Karpas-422 (cell line): ENCODE measurements around the gene CERS5. TPM values are rescaled to one million over a fixed set of nuclear protein-coding genes. Genes with fewer than 3 reads are reported as not detected.
"Not testable (repeated sequence)": the region's sequence is repeated elsewhere in the genome, so short reads cannot be mapped to it uniquely, and the experiment has no call there.

ENCODE experiments used
- DNase-seq: peaks from one replicate; pipeline ENCODE4 v3.0.0-alpha.2; 2015
- H2AFZ ChIP-seq: fragments of 200-600 bp; sonication (generic); 2 replicates; pipeline ENCODE4 v1.6.1; 2014; ENCODE audit warnings: antibody characterized with exemption, low read length, mixed read lengths
- H3K27ac ChIP-seq: fragments of 200-600 bp; sonication (generic); 2 replicates; pipeline ENCODE4 v1.5.1; 2014; ENCODE audit warnings: mild to moderate bottlenecking, low read length, moderate library complexity
- H3K27me3 ChIP-seq: fragments of 200-600 bp; sonication (generic); 2 replicates; pipeline ENCODE4 v1.6.1; 2014; ENCODE audit warnings: low read length, mixed read lengths
- H3K36me3 ChIP-seq: fragments of 200-600 bp; sonication (generic); 2 replicates; pipeline ENCODE4 v1.6.1; 2014; ENCODE audit warnings: low read length, mixed read lengths; ENCODE audit not compliant: insufficient read depth
- H3K4me1 ChIP-seq: fragments of 200-600 bp; sonication (generic); 2 replicates; pipeline ENCODE4 v1.6.1; 2014; ENCODE audit warnings: mild to moderate bottlenecking, low read length, mixed read lengths
- H3K4me2 ChIP-seq: fragments of 200-600 bp; sonication (generic); 2 replicates; pipeline ENCODE4 v1.6.1; 2014; ENCODE audit warnings: low read length, low read depth, mild to moderate bottlenecking; ENCODE audit not compliant: poor library complexity, severe bottlenecking
- H3K4me3 ChIP-seq: fragments of 200-600 bp; sonication (generic); 2 replicates; pipeline ENCODE4 v1.5.1; 2014; ENCODE audit warnings: mild to moderate bottlenecking, antibody characterized with exemption, low read length, mixed read lengths
- H3K79me2 ChIP-seq: fragments of 200-600 bp; sonication (generic); 2 replicates; pipeline ENCODE4 v1.6.1; 2014; ENCODE audit warnings: mild to moderate bottlenecking, low read length, mixed read lengths
- H3K9ac ChIP-seq: fragments of 200-600 bp; sonication (generic); 2 replicates; pipeline ENCODE4 v1.6.0; 2014; ENCODE audit warnings: low read length
- H3K9me2 ChIP-seq: fragments of 200-600 bp; sonication (generic), shearing (Covaris generic); replicated peaks from 2 replicates; pipeline ENCODE4 v1.6.0; 2014; ENCODE audit warnings: mild to moderate bottlenecking, low read length, moderate library complexity; ENCODE audit not compliant: insufficient read depth
- H3K9me3 ChIP-seq: fragments of 300-700, 200-600 bp; sonication (generic); 2 replicates; pipeline ENCODE4 v1.6.1; 2014; ENCODE audit warnings: low read length, mixed read lengths
- H4K20me1 ChIP-seq: fragments of 200-600 bp; sonication (generic); 2 replicates; pipeline ENCODE4 v1.6.1; 2014; ENCODE audit warnings: mild to moderate bottlenecking, antibody characterized with exemption, low read length, low read depth; ENCODE audit not compliant: insufficient read depth
- total RNA-seq: library from RNA; depleted of rRNA; stranded (reverse); fragments of >200 nt; shearing (Covaris generic); gene quantifications from 2 replicates; pipeline ENCODE4 v1.2.3, GENCODE V29; 2014; ENCODE audit warnings: low replicate concordance

Gene CERS5
- total RNA-seq, 1 experiment from 2014 or later, result 65.9 TPM

GRCh38 chr12:50162230-50162629, 4.9 kb downstream of the CERS5 start:
- H3K9me3 ChIP-seq, result no peaks in the 10 kb centered on the region
- H3K27me3 ChIP-seq, result no peaks in the 10 kb centered on the region
- no peak overlapping the region for H3K9ac ChIP-seq
- H3K27ac ChIP-seq, result no peak overlapping the region
- no peak overlapping the region for H2AFZ ChIP-seq
- no peaks in the 10 kb centered on the region for H3K9me2 ChIP-seq
- peaks cover 13% of the 10 kb centered on the region for H3K4me1 ChIP-seq
- no peak for DNase-seq
- H4K20me1 ChIP-seq, result no peaks in the 10 kb centered on the region
- no peak overlapping the region for H3K4me2 ChIP-seq
- H3K36me3 ChIP-seq, result 0 out of 2 replicates have a peak, but pooled peaks cover 4% of the 10 kb centered on the region
- no peak overlapping the region for H3K4me3 ChIP-seq
- peaks cover 96% of the 10 kb centered on the region for H3K79me2 ChIP-seq

GRCh38 chr12:50160643-50161042, 6.5 kb downstream of the CERS5 start:
- no peak overlapping the region for H3K9ac ChIP-seq
- H3K36me3 ChIP-seq, result 0 out of 2 replicates have a peak, but pooled peaks cover 5% of the 10 kb centered on the region
- no peaks in the 10 kb centered on the region for H4K20me1 ChIP-seq
- no peak overlapping the region for H3K4me3 ChIP-seq
- no peak overlapping the region for H3K4me2 ChIP-seq
- H3K9me2 ChIP-seq, result no peaks in the 10 kb centered on the region
- no peaks in the 10 kb centered on the region for H3K27me3 ChIP-seq
- H3K79me2 ChIP-seq, result peaks cover 90% of the 10 kb centered on the region
- H3K4me1 ChIP-seq, result peaks cover 8% of the 10 kb centered on the region
- no peak overlapping the region for H2AFZ ChIP-seq
- no peak for DNase-seq
- no peaks in the 10 kb centered on the region for H3K9me3 ChIP-seq
- H3K27ac ChIP-seq, result no peak overlapping the region

- no peaks in the 10 kb centered on the region for H3K27me3 ChIP-seq
- H3K27ac ChIP-seq, result no peak overlapping the region
- DNase-seq, result no peak
- H3K9me2 ChIP-seq, result no peaks in the 10 kb centered on the region
- H4K20me1 ChIP-seq, result no peaks in the 10 kb centered on the region
- peaks cover 81% of the 10 kb centered on the region for H3K79me2 ChIP-seq
- H3K4me3 ChIP-seq, result no peak overlapping the region
- H3K36me3 ChIP-seq, result 0 out of 2 replicates have a peak, but pooled peaks cover 5% of the 10 kb centered on the region
- no peaks in the 10 kb centered on the region for H3K4me1 ChIP-seq
- no peak overlapping the region for H2AFZ ChIP-seq
- no peaks in the 10 kb centered on the region for H3K9me3 ChIP-seq
- no peak overlapping the region for H3K9ac ChIP-seq
- no peak overlapping the region for H3K4me2 ChIP-seq
These were observed 9.9 kb downstream of the CERS5 start for GRCh38 chr12:50157259-50157658.

GRCh38 chr12:50156641-50157040, 10.5 kb downstream of the CERS5 start:
- Histone ChIP-seq H3K79me2 (peaks cover 81% of the 10 kb centered on the region), H4K20me1 (no peaks in the 10 kb centered on the region), H3K9ac (no peak overlapping the region), H3K36me3 (0 out of 2 replicates have a peak, but pooled peaks cover 5% of the 10 kb centered on the region), H3K4me2 (no peak overlapping the region), H3K27ac (no peak overlapping the region), H3K9me3 (no peaks in the 10 kb centered on the region), H3K9me2 (no peaks in the 10 kb centered on the region), H3K4me3 (no peak overlapping the region), H3K27me3 (no peaks in the 10 kb centered on the region), H3K4me1 (no peaks in the 10 kb centered on the region), H2AFZ (no peak overlapping the region)
- no peak for DNase-seq

GRCh38 chr12:50154947-50155346, 12.2 kb downstream of the CERS5 start:
- not testable (repeated sequence) for H2AFZ ChIP-seq, H3K4me2 ChIP-seq, H3K9ac ChIP-seq, H4K20me1 ChIP-seq, H3K36me3 ChIP-seq, DNase-seq, H3K27ac ChIP-seq, H3K4me3 ChIP-seq, H3K9me3 ChIP-seq, H3K9me2 ChIP-seq, H3K27me3 ChIP-seq
- peaks cover 83% of the 10 kb centered on the region for H3K79me2 ChIP-seq
- H3K4me1 ChIP-seq, result peaks cover 12% of the 10 kb centered on the region

- peaks cover 75% of the 10 kb centered on the region for H3K79me2 ChIP-seq
- no peak overlapping the region for H3K4me2 ChIP-seq
- H3K27ac ChIP-seq, result peak overlapping the region; percentile 19; the same call in 1 of the 2 replicates
- H3K9ac ChIP-seq, result no peak overlapping the region
- no peak overlapping the region for H2AFZ ChIP-seq
- no peak overlapping the region for H3K4me3 ChIP-seq
- H3K36me3 ChIP-seq, result no peaks in the 10 kb centered on the region
- no peaks in the 10 kb centered on the region for H3K9me2 ChIP-seq
- no peaks in the 10 kb centered on the region for H4K20me1 ChIP-seq
- H3K27me3 ChIP-seq, result no peaks in the 10 kb centered on the region
- DNase-seq, result no peak
- peaks cover 12% of the 10 kb centered on the region for H3K4me1 ChIP-seq
- H3K9me3 ChIP-seq, result no peaks in the 10 kb centered on the region
These were observed 16.0 kb downstream of the CERS5 start for GRCh38 chr12:50151047-50151687.

GRCh38 chr12:50149311-50149710, 17.9 kb downstream of the CERS5 start:
- Histone ChIP-seq H3K27ac (no peak overlapping the region), H4K20me1 (no peaks in the 10 kb centered on the region), H3K4me2 (no peak overlapping the region), H3K9ac (no peak overlapping the region), H3K36me3 (no peaks in the 10 kb centered on the region), H3K4me1 (peaks cover 12% of the 10 kb centered on the region), H3K9me3 (no peaks in the 10 kb centered on the region), H3K27me3 (no peaks in the 10 kb centered on the region), H2AFZ (no peak overlapping the region), H3K4me3 (no peak overlapping the region), H3K79me2 (peaks cover 80% of the 10 kb centered on the region), H3K9me2 (no peaks in the 10 kb centered on the region)
- no peak for DNase-seq

GRCh38 chr12:50148011-50148410, 19.2 kb downstream of the CERS5 start:
- DNase-seq, H3K9me2 ChIP-seq, H3K36me3 ChIP-seq, H3K27me3 ChIP-seq, H4K20me1 ChIP-seq, H3K4me3 ChIP-seq, H3K27ac ChIP-seq, H2AFZ ChIP-seq, H3K9me3 ChIP-seq, H3K9ac ChIP-seq, H3K4me2 ChIP-seq: not testable (repeated sequence)
- Histone ChIP-seq H3K4me1 (peaks cover 12% of the 10 kb centered on the region), H3K79me2 (peaks cover 80% of the 10 kb centered on the region)
